VCaP (cell line): ENCODE data around the gene MYO1D.

Experiments used
- H3K27ac ChIP-seq: fragments of 450-650 bp; 2 replicates; pipeline ENCODE4 v1.5.1; 2017
- TF ChIP-seq, protein P1 (sequence below): fragments of 450-650 bp; conservative IDR thresholded peaks from 2 replicates; pipeline ENCODE4 v1.5.1; 2017; ENCODE audit warnings: mild to moderate bottlenecking, moderate library complexity

The MYO1D gene

DNA sequence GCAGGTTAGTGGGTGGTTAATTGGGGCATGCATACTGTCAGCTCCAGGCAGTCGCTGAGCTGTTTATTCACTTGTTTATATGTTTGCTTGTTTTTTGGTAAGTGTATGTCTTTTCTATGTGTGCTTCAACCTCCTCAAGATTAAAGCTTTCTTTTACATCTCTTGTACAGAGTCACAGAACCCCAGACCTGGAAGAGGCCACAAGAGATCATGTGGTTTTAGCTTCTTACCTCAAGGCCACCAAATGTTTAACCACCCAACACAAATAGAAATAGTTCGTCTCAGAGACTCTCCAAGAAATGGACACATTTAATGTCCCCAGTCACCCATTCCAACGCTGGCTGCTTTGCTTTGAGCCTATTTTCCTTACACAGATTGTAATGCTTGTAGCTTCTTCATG, 39.2 kb upstream of the MYO1D start:
- H3K27ac ChIP-seq = no peak overlapping the region
- TF ChIP-seq, protein P1, sequence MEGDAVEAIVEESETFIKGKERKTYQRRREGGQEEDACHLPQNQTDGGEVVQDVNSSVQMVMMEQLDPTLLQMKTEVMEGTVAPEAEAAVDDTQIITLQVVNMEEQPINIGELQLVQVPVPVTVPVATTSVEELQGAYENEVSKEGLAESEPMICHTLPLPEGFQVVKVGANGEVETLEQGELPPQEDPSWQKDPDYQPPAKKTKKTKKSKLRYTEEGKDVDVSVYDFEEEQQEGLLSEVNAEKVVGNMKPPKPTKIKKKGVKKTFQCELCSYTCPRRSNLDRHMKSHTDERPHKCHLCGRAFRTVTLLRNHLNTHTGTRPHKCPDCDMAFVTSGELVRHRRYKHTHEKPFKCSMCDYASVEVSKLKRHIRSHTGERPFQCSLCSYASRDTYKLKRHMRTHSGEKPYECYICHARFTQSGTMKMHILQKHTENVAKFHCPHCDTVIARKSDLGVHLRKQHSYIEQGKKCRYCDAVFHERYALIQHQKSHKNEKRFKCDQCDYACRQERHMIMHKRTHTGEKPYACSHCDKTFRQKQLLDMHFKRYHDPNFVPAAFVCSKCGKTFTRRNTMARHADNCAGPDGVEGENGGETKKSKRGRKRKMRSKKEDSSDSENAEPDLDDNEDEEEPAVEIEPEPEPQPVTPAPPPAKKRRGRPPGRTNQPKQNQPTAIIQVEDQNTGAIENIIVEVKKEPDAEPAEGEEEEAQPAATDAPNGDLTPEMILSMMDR = no peak

DNA sequence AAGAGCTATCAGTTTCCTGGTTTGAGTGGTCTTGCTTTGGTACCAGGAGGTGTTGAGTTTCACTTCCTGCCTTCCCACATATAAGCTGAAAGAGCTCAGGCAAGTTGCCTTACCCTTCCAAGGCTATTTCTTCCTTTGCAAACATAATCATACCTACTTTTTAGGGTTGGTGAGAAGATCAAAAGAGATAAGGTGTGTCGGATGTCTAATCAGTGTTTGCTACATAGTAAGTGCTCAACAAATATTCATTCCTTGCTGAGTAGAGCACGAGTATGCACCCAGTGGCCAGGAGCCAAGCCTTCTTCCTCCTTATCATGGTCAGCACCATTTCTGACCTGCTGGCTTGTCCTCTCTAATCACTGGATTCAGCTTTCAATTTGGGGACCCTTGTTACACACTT, 38.3 kb upstream of the MYO1D start:
- no peak overlapping the region for H3K27ac ChIP-seq
- TF ChIP-seq, protein P1 = no peak

DNA sequence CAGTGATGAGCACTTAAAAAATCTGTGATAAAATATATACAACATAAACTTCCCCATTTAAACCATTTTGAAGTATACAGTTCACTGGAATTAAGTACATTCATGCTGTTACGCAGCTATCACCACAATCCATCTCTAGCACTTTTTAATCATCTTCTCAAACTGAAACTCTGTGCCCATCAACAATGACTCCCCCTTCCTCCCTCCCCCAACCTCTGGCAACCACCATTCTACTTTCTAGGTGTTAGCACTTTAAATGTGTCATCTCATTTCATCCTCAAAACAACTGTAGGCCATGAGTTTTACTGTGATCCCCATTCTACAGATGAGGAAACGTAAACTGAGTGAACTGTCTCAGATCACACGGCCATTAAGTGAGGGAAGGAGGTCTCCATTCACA, 37.3 kb upstream of the MYO1D start:
- peak overlapping the region; percentile 94; the same call in 1 of the 2 replicates for H3K27ac ChIP-seq
- TF ChIP-seq, protein P1 = no peak

DNA sequence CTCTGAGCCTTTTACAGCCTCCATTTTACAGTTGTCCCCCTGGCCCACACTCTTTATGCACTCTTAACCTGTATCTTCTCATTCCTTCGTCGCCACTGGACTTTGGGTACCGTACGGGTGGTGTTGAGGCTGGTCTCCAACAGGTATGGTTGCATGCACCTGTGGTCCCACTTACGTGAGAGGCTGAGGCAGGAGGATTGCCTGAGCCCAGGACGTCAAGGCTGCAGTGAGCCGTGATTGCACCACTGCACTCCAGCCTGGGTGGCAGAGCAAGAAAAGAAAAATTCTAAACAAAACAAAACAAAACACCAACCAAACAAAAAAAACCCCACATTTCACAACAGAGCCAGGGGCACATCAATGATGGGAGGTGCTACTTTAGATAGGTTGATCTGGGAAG, 36.7 kb upstream of the MYO1D start:
- peak overlapping the region; percentile 94 for H3K27ac ChIP-seq
- TF ChIP-seq, protein P1 = no peak

DNA sequence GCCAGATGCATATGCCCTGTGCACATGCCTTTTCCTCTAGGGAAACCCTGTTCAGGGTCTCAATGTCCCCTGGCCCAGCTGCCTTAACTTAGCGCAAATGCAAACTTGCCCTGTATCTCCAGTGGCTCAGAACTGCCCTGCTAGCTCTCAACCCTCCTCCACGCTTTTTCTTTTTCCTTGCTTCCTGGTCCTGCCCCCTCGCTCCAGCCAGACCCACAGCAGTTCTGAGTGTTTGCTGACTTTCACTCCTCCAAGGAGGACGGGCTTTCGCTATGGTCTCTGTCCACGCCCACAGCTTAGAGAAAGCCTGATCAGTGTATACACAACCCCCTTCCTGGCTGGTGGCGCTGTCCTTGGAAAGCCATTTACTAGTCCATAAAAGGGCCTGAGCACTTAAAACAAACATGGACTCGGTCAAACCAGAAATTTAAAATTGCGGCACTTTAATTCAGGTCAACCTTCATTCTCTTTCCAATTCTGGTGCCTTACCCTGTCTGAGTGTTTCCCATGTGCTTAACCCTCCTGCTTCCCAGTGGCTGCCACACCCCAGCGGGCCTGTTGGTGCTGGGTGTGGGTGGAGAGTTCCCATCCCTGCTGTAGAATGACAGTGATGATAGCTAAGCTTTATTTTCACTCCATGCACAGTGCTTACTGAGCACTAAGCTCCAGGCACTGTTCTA, 35.4 kb upstream of the MYO1D start:
- TF ChIP-seq, protein P1 = peak; percentile 67
- H3K27ac ChIP-seq = peak overlapping the region; percentile 94

DNA sequence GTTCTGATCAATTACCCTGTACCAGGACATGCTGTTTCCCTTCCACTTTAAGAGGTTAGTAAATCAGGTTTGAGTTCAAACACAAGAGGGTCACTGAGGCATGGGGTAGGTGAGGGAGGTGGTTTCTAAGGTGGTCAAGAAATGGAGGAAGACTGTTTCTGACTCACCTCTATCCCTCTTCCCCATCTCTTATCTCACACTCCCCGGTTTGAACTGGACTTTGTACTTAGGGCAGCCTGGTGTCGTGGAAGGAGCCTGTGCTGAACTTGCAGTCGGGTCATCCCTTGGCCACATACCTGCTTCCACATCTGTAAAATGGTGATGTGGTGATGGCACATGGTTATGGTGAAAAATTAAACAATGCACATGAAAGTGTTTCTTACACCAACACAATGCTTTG, 33.8 kb upstream of the MYO1D start:
- peak overlapping the region; percentile 94 for H3K27ac ChIP-seq
- TF ChIP-seq, protein P1 = no peak

DNA sequence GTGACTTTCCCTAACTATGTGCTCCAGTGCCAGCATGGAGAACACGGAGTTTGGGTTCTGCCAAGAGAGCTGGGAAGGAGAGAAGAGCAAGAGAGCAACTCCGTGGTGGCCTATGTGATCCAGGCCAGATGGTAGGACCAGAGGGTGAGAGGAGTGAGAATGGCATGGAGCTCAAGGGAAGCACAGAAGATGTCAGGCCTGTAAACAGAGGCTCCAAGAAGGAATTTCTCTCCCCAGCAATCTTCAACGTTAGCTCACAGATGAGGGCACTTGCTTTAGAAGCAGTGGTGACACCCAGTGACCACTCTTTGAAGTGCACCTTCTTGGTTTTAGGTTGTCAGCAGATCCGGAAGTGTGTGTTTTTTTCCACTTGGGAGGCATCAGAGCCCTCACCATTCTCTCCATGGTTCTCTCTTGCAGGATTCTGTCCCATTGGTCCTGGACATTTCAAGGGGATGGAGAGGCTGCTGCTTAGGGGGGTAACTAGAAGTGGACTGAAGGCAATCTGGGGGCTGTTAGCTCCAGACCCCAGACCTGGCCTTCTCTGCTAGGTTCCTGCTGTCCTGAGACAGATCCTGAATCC, 33.0 kb upstream of the MYO1D start:
- TF ChIP-seq, protein P1 = peak; percentile 97
- H3K27ac ChIP-seq = peak overlapping the region; percentile 94; the same call in 1 of the 2 replicates
